SU-DHL-6 (cell line): ENCODE measurements around the gene CPB2.

Source experiments
- H2AFZ ChIP-seq: fragments of 200-600 bp; sonication (generic); 2 replicates; pipeline ENCODE4 v1.6.1; 2014; ENCODE audit warnings: low read depth, mild to moderate bottlenecking, moderate library complexity, mixed read lengths, antibody characterized with exemption, low read length; ENCODE audit not compliant: severe bottlenecking
- H3F3A ChIP-seq: fragments of 200-600 bp; shearing (Covaris generic); 2 replicates; pipeline ENCODE4 v1.6.0; 2016; ENCODE audit warnings: antibody characterized with exemption, mild to moderate bottlenecking; ENCODE audit not compliant: insufficient read depth
- H3K27ac ChIP-seq: fragments of 200-600 bp; sonication (generic); 2 replicates; pipeline ENCODE4 v1.5.1; 2016; ENCODE audit warnings: low read depth, mild to moderate bottlenecking, low read length, moderate library complexity, mixed read lengths
- H3K27me3 ChIP-seq: fragments of 200-600 bp; sonication (generic), shearing (Covaris generic); 2 replicates; pipeline ENCODE4 v1.6.0; 2014; ENCODE audit warnings: mild to moderate bottlenecking, low read length
- H3K36me3 ChIP-seq: fragments of 200-600 bp; sonication (generic); 2 replicates; pipeline ENCODE4 v1.6.1; 2014; ENCODE audit warnings: mild to moderate bottlenecking, low read length, mixed read lengths
- H3K4me2 ChIP-seq: fragments of 300-600, 200-600 bp; shearing (Covaris generic), sonication (generic); 2 replicates; pipeline ENCODE4 v1.6.0; 2014; ENCODE audit warnings: low read length, low read depth, mild to moderate bottlenecking; ENCODE audit not compliant: poor library complexity, severe bottlenecking
- H3K4me3 ChIP-seq: fragments of 200-600 bp; sonication (generic); 2 replicates; pipeline ENCODE4 v1.5.1; 2014; ENCODE audit warnings: antibody characterized with exemption, low read length, mild to moderate bottlenecking, mixed read lengths; ENCODE audit not compliant: insufficient read depth, poor library complexity, severe bottlenecking
- H3K79me2 ChIP-seq: fragments of 200-600 bp; sonication (generic); 2 replicates; pipeline ENCODE4 v1.6.1; 2014; ENCODE audit warnings: mild to moderate bottlenecking, low read length, moderate library complexity; ENCODE audit not compliant: insufficient read depth
- H3K9ac ChIP-seq: fragments of 200-600 bp; sonication (generic); 2 replicates; pipeline ENCODE4 v1.7.0; 2014; ENCODE audit warnings: mild to moderate bottlenecking, low read length
- H3K9me2 ChIP-seq: fragments of 200-600 bp; sonication (generic); replicated peaks from 2 replicates; pipeline ENCODE4 v1.6.1; 2014; ENCODE audit warnings: low read length; ENCODE audit not compliant: insufficient read depth
- H3K9me3 ChIP-seq: fragments of 200-600 bp; sonication (generic); 2 replicates; pipeline ENCODE4 v1.6.1; 2014; ENCODE audit warnings: low read length, mixed read lengths; ENCODE audit not compliant: insufficient read depth
- H4K20me1 ChIP-seq: fragments of 200-600 bp; sonication (generic); 2 replicates; pipeline ENCODE4 v1.6.1; 2014; ENCODE audit warnings: low read depth, mild to moderate bottlenecking, antibody characterized with exemption, low read length, moderate library complexity, mixed read lengths
- EZH2phosphoT487 ChIP-seq: fragments of 200-600 bp; sonication (generic), shearing (Covaris generic); conservative IDR thresholded peaks from 2 replicates; pipeline ENCODE4 v1.6.1; 2018; ENCODE audit warnings: mild to moderate bottlenecking, antibody characterized with exemption, low read length, moderate library complexity, mixed read lengths
- TF ChIP-seq, protein P1 (sequence below): fragments of 200-600 bp; sonication (generic); IDR thresholded peaks from one replicate; pipeline ENCODE4 v1.5.1; 2017; ENCODE audit warnings: antibody characterized with exemption, mild to moderate bottlenecking, low read length, moderate library complexity; ENCODE audit not compliant: insufficient read depth, poor library complexity, severe bottlenecking

Gene CPB2

DNA sequence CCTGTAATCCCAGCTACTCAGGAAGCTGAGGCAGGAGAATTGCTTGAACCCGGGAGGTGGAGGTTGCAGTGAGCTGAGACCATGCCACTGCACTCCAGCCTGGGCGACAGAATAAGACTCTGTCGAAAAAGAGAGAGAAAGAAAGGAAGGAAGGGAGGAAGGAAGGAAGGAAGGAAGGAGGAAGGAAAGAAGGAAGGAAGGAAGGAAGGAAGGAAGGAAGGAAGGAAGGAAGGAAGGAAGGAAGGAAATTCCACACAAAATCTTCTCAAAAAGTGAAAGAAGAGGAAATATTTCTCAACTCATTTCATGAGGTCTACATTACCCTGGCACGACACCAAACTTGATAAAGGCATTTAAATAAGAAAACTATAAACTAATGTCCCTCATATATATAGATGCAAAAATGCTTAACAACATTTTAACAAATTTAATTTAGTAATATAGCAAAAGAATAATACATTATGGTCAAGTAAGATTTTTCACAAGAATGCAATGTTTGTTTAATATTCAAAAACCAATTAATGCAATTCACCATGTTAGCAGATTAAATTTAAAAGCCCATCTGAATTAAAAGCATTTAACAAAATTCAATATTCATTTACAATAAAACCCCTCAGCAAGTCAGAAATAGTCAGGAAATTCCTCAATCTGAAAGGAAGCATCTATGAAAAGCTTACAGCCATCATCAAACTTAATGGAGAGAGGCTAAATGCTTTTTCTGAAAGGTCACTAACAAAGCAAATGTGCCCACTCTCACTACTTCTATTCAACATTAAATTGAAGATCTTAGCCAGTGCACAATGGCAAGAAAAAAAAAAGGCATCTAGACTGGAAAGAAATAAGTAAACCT is 12.0 kb upstream of the CPB2 start:
- H3K9ac ChIP-seq: no peak overlapping the region
- no peaks in the 10 kb centered on the region for H4K20me1 ChIP-seq
- H3K27me3 ChIP-seq: no peaks in the 10 kb centered on the region
- no peak overlapping the region for H3K27ac ChIP-seq
- H3K4me3 ChIP-seq: no peak overlapping the region
- H2AFZ ChIP-seq: no peak overlapping the region
- TF ChIP-seq, protein P1, sequence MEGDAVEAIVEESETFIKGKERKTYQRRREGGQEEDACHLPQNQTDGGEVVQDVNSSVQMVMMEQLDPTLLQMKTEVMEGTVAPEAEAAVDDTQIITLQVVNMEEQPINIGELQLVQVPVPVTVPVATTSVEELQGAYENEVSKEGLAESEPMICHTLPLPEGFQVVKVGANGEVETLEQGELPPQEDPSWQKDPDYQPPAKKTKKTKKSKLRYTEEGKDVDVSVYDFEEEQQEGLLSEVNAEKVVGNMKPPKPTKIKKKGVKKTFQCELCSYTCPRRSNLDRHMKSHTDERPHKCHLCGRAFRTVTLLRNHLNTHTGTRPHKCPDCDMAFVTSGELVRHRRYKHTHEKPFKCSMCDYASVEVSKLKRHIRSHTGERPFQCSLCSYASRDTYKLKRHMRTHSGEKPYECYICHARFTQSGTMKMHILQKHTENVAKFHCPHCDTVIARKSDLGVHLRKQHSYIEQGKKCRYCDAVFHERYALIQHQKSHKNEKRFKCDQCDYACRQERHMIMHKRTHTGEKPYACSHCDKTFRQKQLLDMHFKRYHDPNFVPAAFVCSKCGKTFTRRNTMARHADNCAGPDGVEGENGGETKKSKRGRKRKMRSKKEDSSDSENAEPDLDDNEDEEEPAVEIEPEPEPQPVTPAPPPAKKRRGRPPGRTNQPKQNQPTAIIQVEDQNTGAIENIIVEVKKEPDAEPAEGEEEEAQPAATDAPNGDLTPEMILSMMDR: no peak
- TF ChIP-seq EZH2phosphoT487: no peak
- no peaks in the 10 kb centered on the region for H3F3A ChIP-seq
- no peaks in the 10 kb centered on the region for H3K36me3 ChIP-seq
- H3K4me2 ChIP-seq: no peak overlapping the region
- no peaks in the 10 kb centered on the region for H3K79me2 ChIP-seq
- H3K9me2 ChIP-seq: no peaks in the 10 kb centered on the region
- no peaks in the 10 kb centered on the region for H3K9me3 ChIP-seq

DNA sequence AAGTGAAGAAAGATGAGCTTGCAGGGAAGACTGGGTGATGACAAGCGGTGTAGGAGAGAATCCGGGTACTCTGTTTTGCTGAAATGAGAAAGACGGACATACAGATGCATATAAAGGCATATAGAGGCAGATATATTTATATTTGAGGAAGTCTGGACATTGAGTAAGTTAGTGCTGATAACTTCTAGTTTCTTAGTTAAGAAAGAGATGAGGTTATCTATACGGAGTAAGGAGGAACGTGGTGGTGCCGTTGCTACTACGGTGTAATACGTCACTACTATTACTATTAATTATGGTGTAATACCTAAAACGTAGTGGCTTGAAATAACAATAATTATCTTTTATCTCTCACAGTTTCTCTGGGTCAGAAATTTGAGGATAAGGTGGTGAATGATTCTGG is 9.8 kb upstream of the CPB2 start:
- Histone ChIP-seq H3F3A (no peaks in the 10 kb centered on the region), H3K9ac (no peak overlapping the region), H2AFZ (no peak overlapping the region), H3K36me3 (no peaks in the 10 kb centered on the region), H3K9me3 (no peaks in the 10 kb centered on the region), H3K79me2 (no peaks in the 10 kb centered on the region), H3K9me2 (no peaks in the 10 kb centered on the region), H3K27me3 (no peaks in the 10 kb centered on the region), H3K4me3 (no peak overlapping the region), H4K20me1 (no peaks in the 10 kb centered on the region), H3K27ac (no peak overlapping the region), H3K4me2 (no peak overlapping the region)
- TF ChIP-seq, protein P1: no peak
- TF ChIP-seq EZH2phosphoT487: no peak

DNA sequence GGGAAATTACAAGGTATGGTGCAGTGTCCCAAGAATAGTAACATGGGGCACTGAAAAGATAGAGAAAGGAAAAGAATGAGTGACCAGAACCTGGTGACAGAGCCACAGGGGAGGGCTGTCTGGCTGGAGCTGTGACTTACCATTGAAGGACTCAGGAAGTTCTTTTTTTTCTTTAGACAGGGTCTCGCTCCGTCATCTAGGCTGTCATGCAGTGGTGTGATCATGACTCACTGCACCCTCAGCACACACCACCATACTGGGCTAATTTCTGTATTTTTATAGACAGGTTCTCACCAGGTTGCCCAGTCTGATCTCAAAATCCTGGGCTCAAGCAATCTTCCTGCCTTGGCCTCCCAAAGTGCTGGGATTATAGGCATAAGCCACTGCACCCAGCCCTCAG is 8.8 kb upstream of the CPB2 start:
- TF ChIP-seq EZH2phosphoT487: no peak
- TF ChIP-seq, protein P1: no peak
- H2AFZ ChIP-seq: no peak overlapping the region

More for the DNA sequence above, 8.8 kb upstream of the CPB2 start:
- no peaks in the 10 kb centered on the region for H3K9me3 ChIP-seq
- H3K9ac ChIP-seq: no peak overlapping the region
- H3K4me3 ChIP-seq: no peak overlapping the region
- no peaks in the 10 kb centered on the region for H3K79me2 ChIP-seq
- H3K36me3 ChIP-seq: no peaks in the 10 kb centered on the region
- no peaks in the 10 kb centered on the region for H3F3A ChIP-seq
- H3K27ac ChIP-seq: no peak overlapping the region
- H4K20me1 ChIP-seq: no peaks in the 10 kb centered on the region
- H3K4me2 ChIP-seq: no peak overlapping the region
- no peaks in the 10 kb centered on the region for H3K9me2 ChIP-seq
- H3K27me3 ChIP-seq: no peaks in the 10 kb centered on the region
